ENCODE measurements around the gene NR1H2. TPM values are rescaled to one million over a fixed set of nuclear protein-coding genes. Genes with fewer than 3 reads are reported as not detected.
"Not testable (repeated sequence)": the region's sequence is repeated elsewhere in the genome, so short reads cannot be mapped to it uniquely, and the experiment has no call there.

The NR1H2 gene
- total RNA-seq, 1 donor from 2014 or later: 28.3 TPM

DNA sequence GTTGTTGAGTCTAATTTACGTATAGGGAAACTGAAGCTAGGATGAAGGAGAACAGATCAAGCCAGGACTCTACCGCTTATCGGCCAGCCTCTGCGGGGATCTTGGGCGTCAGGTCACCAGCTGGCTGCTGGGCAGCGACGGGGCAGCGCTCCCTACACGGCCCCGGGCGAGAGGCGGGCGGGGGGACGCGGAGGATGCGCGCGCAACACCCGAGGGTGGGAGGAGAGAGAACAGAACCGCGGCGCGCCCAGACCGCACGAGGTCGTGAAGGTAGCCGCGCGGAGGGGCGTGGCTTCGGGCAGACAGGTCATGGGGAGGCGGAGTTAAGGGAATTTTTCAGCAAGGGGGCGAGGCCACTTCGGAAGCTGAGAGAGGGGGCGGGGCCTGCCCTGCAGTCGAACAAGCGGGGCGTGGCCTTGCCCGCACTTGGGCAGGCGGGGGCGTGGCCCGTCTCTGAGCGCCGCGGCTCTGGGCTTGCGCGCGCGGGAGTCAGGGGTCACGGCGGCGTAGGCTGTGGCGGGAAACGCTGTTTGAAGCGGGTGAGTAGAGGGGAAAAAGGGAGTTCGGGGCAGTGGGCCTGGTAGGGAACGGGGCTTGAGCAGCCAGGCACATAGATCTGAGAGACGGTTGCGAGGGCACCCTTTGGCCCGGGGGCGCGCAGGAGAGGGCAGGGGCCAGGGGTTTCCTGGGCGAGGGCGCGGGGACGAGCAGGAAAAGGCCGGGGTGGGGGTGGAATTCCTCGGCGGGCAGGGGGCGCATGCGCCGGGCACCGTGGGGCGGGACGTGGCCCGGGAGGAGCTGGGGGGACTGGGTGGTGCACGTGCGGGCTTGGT is 7.8 kb downstream of the NR1H2 start, which contains the start of gene POLD1:
TSS of gene POLD1 (plus strand) at position 496 of the 833 bp plus-strand sequence. CDS start 14,505 bp downstream, outside the sequence.
- Mint-ChIP-seq H3K27ac (ENCODE audit: unreplicated experiment) (peak within 1 kb of the TSS; percentile 72), H3K4me3 (ENCODE audit: unreplicated experiment) (peak within 1 kb of the TSS; percentile 95), H3K36me3 (ENCODE audit: unreplicated experiment) (peaks cover 2% of the 10 kb centered on the region), H3K4me1 (ENCODE audit: low read depth, unreplicated experiment) (peaks cover 18% of the 10 kb centered on the region), H3K9me3 (ENCODE audit: unreplicated experiment) (peaks cover 11% of the 10 kb centered on the region), H3K27me3 (ENCODE audit: unreplicated experiment) (peaks cover 11% of the 10 kb centered on the region)
- peak; percentile 99 for DNase-seq
- TF ChIP-seq, protein P1, sequence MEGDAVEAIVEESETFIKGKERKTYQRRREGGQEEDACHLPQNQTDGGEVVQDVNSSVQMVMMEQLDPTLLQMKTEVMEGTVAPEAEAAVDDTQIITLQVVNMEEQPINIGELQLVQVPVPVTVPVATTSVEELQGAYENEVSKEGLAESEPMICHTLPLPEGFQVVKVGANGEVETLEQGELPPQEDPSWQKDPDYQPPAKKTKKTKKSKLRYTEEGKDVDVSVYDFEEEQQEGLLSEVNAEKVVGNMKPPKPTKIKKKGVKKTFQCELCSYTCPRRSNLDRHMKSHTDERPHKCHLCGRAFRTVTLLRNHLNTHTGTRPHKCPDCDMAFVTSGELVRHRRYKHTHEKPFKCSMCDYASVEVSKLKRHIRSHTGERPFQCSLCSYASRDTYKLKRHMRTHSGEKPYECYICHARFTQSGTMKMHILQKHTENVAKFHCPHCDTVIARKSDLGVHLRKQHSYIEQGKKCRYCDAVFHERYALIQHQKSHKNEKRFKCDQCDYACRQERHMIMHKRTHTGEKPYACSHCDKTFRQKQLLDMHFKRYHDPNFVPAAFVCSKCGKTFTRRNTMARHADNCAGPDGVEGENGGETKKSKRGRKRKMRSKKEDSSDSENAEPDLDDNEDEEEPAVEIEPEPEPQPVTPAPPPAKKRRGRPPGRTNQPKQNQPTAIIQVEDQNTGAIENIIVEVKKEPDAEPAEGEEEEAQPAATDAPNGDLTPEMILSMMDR (IDR thresholded peaks at IDR 0.05; ENCODE audit: partially characterized antibody, unreplicated experiment): no peak

DNA sequence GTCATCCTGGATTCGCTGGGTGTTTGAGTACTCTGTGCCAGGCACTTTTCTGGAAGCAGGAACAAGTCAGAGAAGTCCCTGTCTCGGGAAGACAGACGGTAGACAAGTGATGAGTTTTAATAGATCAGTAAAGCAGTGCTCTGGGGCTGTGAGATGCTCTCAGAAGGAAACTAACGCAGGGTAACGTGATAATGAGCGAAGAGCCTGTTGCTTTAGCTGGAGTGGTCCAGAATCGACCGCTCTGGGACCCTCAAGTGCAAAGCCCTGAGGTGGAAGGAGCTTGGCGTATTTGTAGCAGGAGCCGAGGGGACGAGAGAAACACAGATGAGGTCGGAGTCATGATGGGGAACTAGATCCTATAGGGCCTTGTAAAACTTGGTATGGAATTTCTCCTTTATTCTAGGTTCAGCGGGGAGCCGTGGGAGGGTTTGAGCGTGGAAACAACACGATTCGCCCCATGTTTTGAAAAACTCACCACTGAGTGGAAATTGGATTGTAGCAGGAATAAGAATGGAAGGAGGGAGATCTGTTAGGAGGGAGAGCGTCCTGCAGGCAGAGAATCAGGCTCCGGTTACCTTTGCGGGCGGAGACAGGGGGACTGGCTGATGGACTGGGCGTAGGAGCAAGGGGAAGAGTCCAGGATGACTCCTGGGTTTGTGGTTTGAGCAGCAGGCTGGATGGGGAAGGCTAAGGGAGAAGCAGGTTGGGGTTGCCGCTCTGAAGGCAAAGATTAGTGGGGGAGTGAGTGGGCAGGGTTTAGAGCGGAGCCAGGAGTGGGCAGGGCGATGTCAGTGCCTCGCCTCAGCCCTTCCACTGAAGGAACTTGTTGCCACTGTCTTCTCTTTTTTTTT is 8.7 kb downstream of the NR1H2 start:
- TF ChIP-seq, protein P1 (IDR thresholded peaks at IDR 0.05; ENCODE audit: partially characterized antibody, unreplicated experiment): no peak
- H3K4me1 Mint-ChIP-seq (ENCODE audit: low read depth, unreplicated experiment): peaks cover 18% of the 10 kb centered on the region
- no peaks in the 10 kb centered on the region for H3K36me3 Mint-ChIP-seq (ENCODE audit: unreplicated experiment)
- H3K9me3 Mint-ChIP-seq (ENCODE audit: unreplicated experiment): peaks cover 11% of the 10 kb centered on the region
- peak overlapping the region; percentile 95 for H3K4me3 Mint-ChIP-seq (ENCODE audit: unreplicated experiment)
- peaks cover 11% of the 10 kb centered on the region for H3K27me3 Mint-ChIP-seq (ENCODE audit: unreplicated experiment)
- DNase-seq: no peak
- peak overlapping the region; percentile 60 for H3K27ac Mint-ChIP-seq (ENCODE audit: unreplicated experiment)

DNA sequence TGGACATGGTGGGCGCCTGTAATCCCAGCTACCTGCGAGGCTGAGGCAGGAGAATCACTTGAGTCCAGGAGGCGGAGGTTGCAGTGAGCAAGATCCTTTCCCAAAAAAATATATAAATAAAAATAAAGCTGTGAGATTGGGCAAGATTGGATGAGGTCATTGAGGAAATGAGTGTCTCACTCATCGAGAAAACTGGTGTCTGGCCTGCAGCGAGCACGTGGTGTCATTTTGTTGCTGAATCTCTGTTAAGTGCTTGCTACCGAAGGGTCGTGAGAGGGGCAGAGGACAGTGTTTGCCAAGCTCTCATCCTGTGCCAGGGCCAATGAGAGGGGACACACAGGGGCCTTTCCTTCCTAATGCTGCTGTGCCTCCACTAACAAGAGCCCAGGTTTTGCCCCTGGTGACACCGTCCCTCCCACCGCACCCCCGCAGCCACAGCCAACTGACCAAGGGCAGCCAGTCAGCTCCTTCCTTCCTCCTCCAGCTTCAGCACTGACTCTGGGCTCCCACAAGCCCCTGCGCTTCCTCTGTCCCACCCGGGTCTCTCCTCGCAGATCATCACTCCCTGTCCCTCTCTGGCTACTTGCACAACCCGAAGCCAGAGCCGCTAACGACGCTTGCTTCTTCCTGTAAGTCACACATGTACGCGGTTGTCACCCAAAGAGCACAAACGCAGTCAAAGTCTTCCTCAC is 11.1 kb downstream of the NR1H2 start:
- peaks cover 15% of the 10 kb centered on the region for H3K9me3 Mint-ChIP-seq (ENCODE audit: unreplicated experiment)
- DNase-seq: no peak
- TF ChIP-seq, protein P1 (IDR thresholded peaks at IDR 0.05; ENCODE audit: partially characterized antibody, unreplicated experiment): no peak
- no peaks in the 10 kb centered on the region for H3K36me3 Mint-ChIP-seq (ENCODE audit: unreplicated experiment)
- peaks cover 18% of the 10 kb centered on the region for H3K4me1 Mint-ChIP-seq (ENCODE audit: low read depth, unreplicated experiment)
- peaks cover 11% of the 10 kb centered on the region for H3K27me3 Mint-ChIP-seq (ENCODE audit: unreplicated experiment)
- peak overlapping the region; percentile 65 for H3K4me3 Mint-ChIP-seq (ENCODE audit: unreplicated experiment)
- H3K27ac Mint-ChIP-seq (ENCODE audit: unreplicated experiment): no peak overlapping the region

DNA sequence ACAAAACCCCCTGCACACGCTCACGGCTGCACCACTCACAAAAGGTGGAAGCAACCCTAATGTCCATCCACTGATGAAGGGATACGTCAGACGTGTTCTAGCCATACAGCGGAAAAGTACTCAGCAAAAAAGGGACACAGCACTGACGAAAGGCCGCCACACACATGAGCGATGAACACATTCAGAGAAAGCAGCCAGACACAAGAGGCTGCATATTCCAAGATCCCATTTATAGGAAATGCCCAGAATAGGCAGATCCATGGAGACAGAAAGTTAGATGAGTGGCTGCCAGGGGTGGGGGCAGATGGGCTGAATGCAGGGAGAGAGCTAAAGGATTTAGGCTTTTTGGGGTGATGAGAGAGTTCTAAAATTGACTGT is 11.6 kb downstream of the NR1H2 start:
- Mint-ChIP-seq H3K27ac (ENCODE audit: unreplicated experiment) (no peak overlapping the region), H3K9me3 (ENCODE audit: unreplicated experiment) (peaks cover 18% of the 10 kb centered on the region), H3K4me3 (ENCODE audit: unreplicated experiment) (peak overlapping the region; percentile 65), H3K36me3 (ENCODE audit: unreplicated experiment) (no peaks in the 10 kb centered on the region), H3K27me3 (ENCODE audit: unreplicated experiment) (peaks cover 11% of the 10 kb centered on the region), H3K4me1 (ENCODE audit: low read depth, unreplicated experiment) (peaks cover 18% of the 10 kb centered on the region)
- no peak for DNase-seq
- TF ChIP-seq, protein P1 (IDR thresholded peaks at IDR 0.05; ENCODE audit: partially characterized antibody, unreplicated experiment): no peak

DNA sequence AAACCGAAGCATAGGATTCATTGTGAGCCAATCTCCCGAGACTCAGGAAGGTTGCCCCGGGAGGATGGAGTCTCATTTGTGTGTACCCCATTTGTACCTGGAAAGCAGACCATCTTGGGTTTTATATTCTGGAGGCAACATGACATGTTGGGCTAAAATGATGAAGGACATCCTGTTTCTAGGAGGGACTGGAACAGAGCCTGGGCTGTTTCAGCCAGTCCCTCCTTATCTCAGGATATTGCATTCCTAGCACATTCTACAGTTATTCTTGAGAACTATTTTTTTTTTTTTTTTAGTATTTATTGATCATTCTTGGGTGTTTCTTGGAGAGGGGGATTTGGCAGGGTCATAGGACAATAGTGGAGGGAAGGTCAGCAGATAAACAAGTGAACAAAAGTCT is 14.0 kb downstream of the NR1H2 start:
- peaks cover 12% of the 10 kb centered on the region for H3K9me3 Mint-ChIP-seq (ENCODE audit: unreplicated experiment)
- not testable (repeated sequence) for H3K36me3 Mint-ChIP-seq (ENCODE audit: unreplicated experiment); H3K4me3 Mint-ChIP-seq (ENCODE audit: unreplicated experiment); H3K27ac Mint-ChIP-seq (ENCODE audit: unreplicated experiment); H3K27me3 Mint-ChIP-seq (ENCODE audit: unreplicated experiment); DNase-seq; H3K4me1 Mint-ChIP-seq (ENCODE audit: low read depth, unreplicated experiment)

DNA sequence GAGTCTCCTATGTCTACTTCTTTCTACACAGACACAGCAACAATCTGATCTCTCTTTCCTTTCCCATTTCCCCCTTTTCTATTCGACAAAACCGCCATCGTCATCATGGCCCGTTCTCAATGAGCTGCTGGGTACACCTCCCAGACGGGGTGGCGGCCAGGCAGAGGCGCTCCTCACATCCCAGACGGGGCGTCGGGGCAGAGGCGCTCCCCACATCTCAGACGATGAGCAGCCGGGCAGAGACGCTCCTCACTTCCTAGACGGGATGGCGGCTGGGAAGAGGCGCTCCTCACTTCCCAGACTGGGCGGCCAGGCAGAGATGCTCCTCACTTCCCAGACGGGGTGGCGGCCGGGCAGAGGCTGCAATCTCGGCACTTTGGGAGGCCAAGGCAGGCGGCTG is 14.7 kb downstream of the NR1H2 start:
- not testable (repeated sequence) for H3K27me3 Mint-ChIP-seq (ENCODE audit: unreplicated experiment); H3K4me3 Mint-ChIP-seq (ENCODE audit: unreplicated experiment); H3K9me3 Mint-ChIP-seq (ENCODE audit: unreplicated experiment); DNase-seq; H3K36me3 Mint-ChIP-seq (ENCODE audit: unreplicated experiment); H3K4me1 Mint-ChIP-seq (ENCODE audit: low read depth, unreplicated experiment)
- H3K27ac Mint-ChIP-seq (ENCODE audit: unreplicated experiment): peak overlapping the region; percentile 82
